Neuronal stem cell (in vitro differentiated cells): ENCODE measurements around the gene RABGGTA.

Source experiments
- DNase-seq: peaks from one replicate; pipeline ENCODE4 v3.0.0-alpha.2; 2013; ENCODE audit warnings: low spot score
- H2AFZ ChIP-seq: one replicate; pipeline ENCODE4 v1.6.1; 2013; ENCODE audit warnings: mild to moderate bottlenecking, low read length, inconsistent platforms
- H2AK5ac ChIP-seq: 2 replicates; pipeline ENCODE4 v1.6.1; 2013; ENCODE audit warnings: low read depth, mild to moderate bottlenecking, inconsistent platforms, low read length, moderate library complexity, mixed read lengths
- H2BK120ac ChIP-seq: 2 replicates; pipeline ENCODE4 v1.6.1; 2013; ENCODE audit warnings: low read depth, mild to moderate bottlenecking, inconsistent platforms, low read length, moderate library complexity, mixed read lengths
- H2BK12ac ChIP-seq: one replicate; pipeline ENCODE4 v1.6.1; 2013; ENCODE audit warnings: low read length, inconsistent platforms
- H2BK15ac ChIP-seq: 2 replicates; pipeline ENCODE4 v1.6.1; 2013; ENCODE audit warnings: mild to moderate bottlenecking, low read length, inconsistent platforms, mixed read lengths
- H2BK5ac ChIP-seq: one replicate; pipeline ENCODE4 v1.6.1; 2013; ENCODE audit warnings: inconsistent platforms, mild to moderate bottlenecking, low read length, moderate library complexity
- H3K14ac ChIP-seq: one replicate; pipeline ENCODE4 v1.6.1; 2013; ENCODE audit warnings: low read length, inconsistent platforms
- H3K18ac ChIP-seq: 2 replicates; pipeline ENCODE4 v1.6.1; 2013; ENCODE audit warnings: low read length, inconsistent platforms
- H3K23ac ChIP-seq: 2 replicates; pipeline ENCODE4 v1.6.1; 2013; ENCODE audit warnings: low read depth, mild to moderate bottlenecking, mixed read lengths, low read length, inconsistent platforms; ENCODE audit not compliant: poor library complexity
- H3K27ac ChIP-seq: replicated peaks from 3 replicates; pipeline ENCODE4 v1.5.1; 2013; ENCODE audit warnings: low read length, inconsistent platforms
- H3K27me3 ChIP-seq, 3 experiments: 2 replicates each; pipeline ENCODE4 v1.6.1; 2013; ENCODE audit warnings: low read length in 3 of 3, mild to moderate bottlenecking in 2 of 3, inconsistent platforms in 1 of 3, low read depth in 1 of 3, mixed read lengths in 1 of 3, moderate library complexity in 1 of 3; ENCODE audit not compliant: control insufficient read depth in 3 of 3, insufficient read depth in 3 of 3
- H3K36me3 ChIP-seq, 2 donors: replicated peaks in 1 of 2; 2 replicates each; pipeline ENCODE4 v1.6.1; 2013; ENCODE audit warnings: low read length in 2 of 2; ENCODE audit not compliant: control insufficient read depth in 2 of 2, insufficient read depth in 2 of 2
- H3K4ac ChIP-seq: 2 replicates; pipeline ENCODE4 v1.6.1; 2013; ENCODE audit warnings: inconsistent platforms, mild to moderate bottlenecking, low read length, moderate library complexity
- H3K4me1 ChIP-seq, 2 donors: 1 replicate in 1 of 2; 2 replicates in 1 of 2; pipeline ENCODE4 v1.6.1; 2013; ENCODE audit warnings: low read length in 2 of 2, low read depth in 1 of 2; ENCODE audit not compliant: control insufficient read depth in 2 of 2, insufficient read depth in 1 of 2
- H3K4me2 ChIP-seq: one replicate; pipeline ENCODE4 v1.6.1; 2013; ENCODE audit warnings: mild to moderate bottlenecking, low read length, inconsistent platforms; ENCODE audit not compliant: insufficient read depth, poor library complexity, severe bottlenecking
- H3K4me3 ChIP-seq, 2 donors: 2 replicates each; pipeline ENCODE4 v1.5.1; 2013; ENCODE audit warnings: low read length in 2 of 2, mild to moderate bottlenecking in 2 of 2, inconsistent platforms in 1 of 2, moderate library complexity in 1 of 2
- H3K79me1 ChIP-seq: one replicate; pipeline ENCODE4 v1.6.1; 2013; ENCODE audit warnings: low read depth, mild to moderate bottlenecking, inconsistent platforms, low read length, moderate library complexity
- H3K9ac ChIP-seq: one replicate; pipeline ENCODE4 v1.6.1; 2013; ENCODE audit warnings: mild to moderate bottlenecking, low read depth, low read length, inconsistent platforms; ENCODE audit not compliant: poor library complexity
- H3K9me3 ChIP-seq, 2 donors: replicated peaks in 1 of 2; 2 replicates each; pipeline versions ENCODE3 to v1.6.1; 2013; ENCODE audit warnings: low read length in 2 of 2, mild to moderate bottlenecking in 2 of 2, inconsistent platforms in 1 of 2, low read depth in 1 of 2, mixed read lengths in 1 of 2, moderate library complexity in 1 of 2; ENCODE audit not compliant: control insufficient read depth in 2 of 2, insufficient read depth in 1 of 2
- H4K8ac ChIP-seq: one replicate; pipeline ENCODE4 v1.6.1; 2013; ENCODE audit warnings: low read depth, mild to moderate bottlenecking, inconsistent platforms, low read length, moderate library complexity
- H4K91ac ChIP-seq: one replicate; pipeline ENCODE4 v1.6.1; 2013; ENCODE audit warnings: low read length, low read depth, mild to moderate bottlenecking, inconsistent platforms; ENCODE audit not compliant: poor library complexity
- WGBS, 2 donors: extraction: QIAGEN DNeasy Blood & Tissue Kit; methylation state at CpG; one replicate each; pipeline ENCODE4 v1.1.7; 2013; ENCODE audit warnings: missing lambda C conversion rate in 2 of 2, mixed read lengths in 1 of 2; ENCODE audit not compliant: insufficient read length in 2 of 2, insufficient replicate concordance in 1 of 2; ENCODE audit errors: extremely low coverage in 2 of 2; 5-methylcytosine and 5-hydroxymethylcytosine counted together

The RABGGTA gene

DNA sequence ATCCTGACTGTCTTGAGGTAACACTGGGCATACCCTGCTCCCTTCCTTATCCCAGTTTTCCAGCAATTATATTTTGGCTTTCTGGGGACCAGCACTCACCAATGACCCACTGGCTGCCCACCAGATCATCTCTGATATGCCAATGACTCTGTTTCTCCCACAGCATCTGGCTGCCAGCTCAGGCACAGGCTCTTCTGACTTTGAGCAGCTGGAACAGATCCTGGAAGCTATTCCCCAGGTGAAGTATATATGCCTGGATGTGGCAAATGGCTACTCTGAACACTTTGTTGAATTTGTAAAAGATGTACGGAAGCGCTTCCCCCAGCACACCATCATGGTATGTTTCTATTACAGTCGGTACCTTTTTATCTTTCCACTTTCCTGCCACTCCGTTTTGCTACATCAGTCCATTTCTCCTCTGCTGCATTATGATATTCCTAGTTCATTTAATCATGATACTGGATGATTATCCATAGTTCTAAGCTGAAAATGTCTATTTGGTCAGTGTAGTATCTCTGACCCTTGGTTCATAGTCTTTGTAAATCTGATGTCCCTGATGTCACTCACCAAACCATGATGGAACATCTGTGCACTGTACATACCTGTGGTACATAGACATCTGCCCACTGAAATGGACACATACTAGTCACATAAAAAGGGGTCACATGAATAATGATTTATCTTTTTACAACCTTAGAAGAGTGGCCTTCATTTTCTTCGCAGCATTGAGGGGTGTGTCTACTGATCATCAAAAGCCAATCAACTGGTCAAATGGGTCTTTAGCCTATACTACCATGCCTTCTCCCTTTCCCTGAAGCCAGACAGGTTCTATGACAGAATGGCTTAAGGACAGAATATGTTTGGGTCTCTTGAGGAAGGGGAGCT is 35.4 kb downstream of the RABGGTA start:
- no peak overlapping the region for H3K4me2 ChIP-seq
- H4K91ac ChIP-seq: no peak overlapping the region
- H3K79me1 ChIP-seq: peaks cover 5% of the 10 kb centered on the region
- peaks cover 9 to 10% of the 10 kb centered on the region in 2 donors for H3K4me1 ChIP-seq
- H4K8ac ChIP-seq: no peak overlapping the region
- H2BK15ac ChIP-seq: no peak overlapping the region
- H3K18ac ChIP-seq: no peak overlapping the region
- no peak overlapping the region for H3K9ac ChIP-seq
- no peaks in the 10 kb centered on the region for H3K27me3 ChIP-seq
- DNase-seq: no peak
- H3K14ac ChIP-seq: no peak overlapping the region
- no peak overlapping the region for H2BK120ac ChIP-seq
- no peak overlapping the region for H2BK5ac ChIP-seq
- H2BK12ac ChIP-seq: no peak overlapping the region
- H3K9me3 ChIP-seq: no peaks in the 10 kb centered on the region
- no peak overlapping the region for H3K4ac ChIP-seq
- H3K36me3 ChIP-seq: peaks cover 40 to 71% of the 10 kb centered on the region in 2 donors
- no peak overlapping the region for H3K4me3 ChIP-seq
- H3K27ac ChIP-seq: no peak overlapping the region
- no CpG with 5 or more reads among the region's 5 CpGs for WGBS, 2 donors
- H2AK5ac ChIP-seq: no peak overlapping the region
- H3K23ac ChIP-seq: no peak overlapping the region
- no peak overlapping the region for H2AFZ ChIP-seq

DNA sequence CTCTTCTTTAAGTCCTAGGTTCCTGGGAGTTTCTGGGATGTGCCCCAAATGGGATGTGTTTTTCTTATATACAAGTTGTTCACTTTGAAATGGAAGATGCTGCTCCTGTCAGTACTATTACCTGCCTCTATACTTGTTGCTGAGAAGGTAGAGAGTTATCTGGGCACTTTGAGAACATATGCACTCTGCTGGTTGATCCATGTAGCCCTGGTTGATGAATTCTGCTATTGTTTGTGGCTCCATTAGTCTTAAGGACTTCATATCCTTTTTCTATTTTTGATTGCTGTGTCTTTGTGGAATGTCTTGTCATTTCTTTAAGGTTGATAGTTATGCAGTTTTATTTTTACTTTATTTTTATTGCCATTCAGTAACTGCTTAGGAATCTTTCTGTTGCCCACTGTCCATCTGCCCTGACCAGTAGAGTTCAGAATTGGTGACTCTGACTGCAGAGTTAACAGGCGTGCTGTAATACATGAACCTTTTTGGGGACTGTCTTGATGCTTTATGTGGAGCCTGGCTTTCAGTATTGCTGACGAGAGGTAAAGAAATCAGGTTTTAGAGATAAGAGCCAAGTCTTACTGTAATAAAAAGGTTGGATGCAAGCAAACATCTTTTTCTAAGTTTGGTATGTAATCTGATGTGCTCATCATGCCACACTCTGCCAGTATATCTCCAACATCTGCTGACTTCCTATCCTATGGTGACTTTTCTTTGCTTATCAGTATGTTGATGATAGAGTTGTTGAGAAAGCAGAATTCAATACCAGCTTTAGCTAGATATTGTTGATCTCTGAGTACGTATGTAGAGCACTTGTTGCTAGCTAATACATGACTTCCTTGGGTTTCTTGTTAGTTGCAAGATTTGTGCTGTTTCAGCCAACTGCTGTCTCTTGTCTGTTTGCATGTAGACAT is 37.0 kb downstream of the RABGGTA start:
- DNase-seq: no peak
- Histone ChIP-seq H3K4me2 (no peak overlapping the region), H3K23ac (no peak overlapping the region), H2BK5ac (no peak overlapping the region), H2BK15ac (no peak overlapping the region), H3K27ac (no peak overlapping the region), H3K14ac (no peak overlapping the region), H3K4me1 (peaks cover 9 to 11% of the 10 kb centered on the region in 2 donors), H3K9ac (no peak overlapping the region), H2AFZ (no peak overlapping the region), H3K4me3 (no peak overlapping the region), H4K8ac (no peak overlapping the region), H3K27me3 (no peaks in the 10 kb centered on the region), H3K4ac (no peak overlapping the region), H3K18ac (no peak overlapping the region), H2AK5ac (no peak overlapping the region), H3K36me3 (peaks cover 25 to 59% of the 10 kb centered on the region in 2 donors), H2BK120ac (no peak overlapping the region), H3K79me1 (peaks cover 5% of the 10 kb centered on the region), H2BK12ac (no peak overlapping the region), H4K91ac (no peak overlapping the region), H3K9me3 (no peaks in the 10 kb centered on the region)
- WGBS, 2 donors: no CpG with 5 or more reads among the region's 3 CpGs

DNA sequence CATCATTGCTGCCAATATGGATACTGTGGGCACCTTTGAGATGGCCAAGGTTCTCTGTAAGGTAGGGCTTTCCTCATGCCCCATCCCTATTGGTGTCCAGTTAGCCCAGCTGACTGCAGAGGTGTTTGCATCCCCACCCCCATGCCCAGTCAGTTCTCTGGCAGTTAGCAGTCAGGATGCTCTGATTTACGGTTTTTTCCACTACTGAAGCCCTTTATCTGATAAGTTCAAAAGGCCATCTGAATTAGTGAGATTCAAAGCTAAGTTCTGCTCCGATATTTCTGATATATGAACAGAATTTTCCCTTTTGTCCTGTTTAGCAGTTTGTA is 37.9 kb downstream of the RABGGTA start:
- H2BK5ac ChIP-seq: no peak overlapping the region
- no peak overlapping the region for H3K9ac ChIP-seq
- H3K14ac ChIP-seq: no peak overlapping the region
- H3K23ac ChIP-seq: no peak overlapping the region
- no peak overlapping the region for H2BK120ac ChIP-seq
- no CpG with 5 or more reads among the region's 2 CpGs for WGBS, 2 donors
- H3K27me3 ChIP-seq: no peaks in the 10 kb centered on the region
- no peak overlapping the region for H3K4me2 ChIP-seq
- no peaks in the 10 kb centered on the region for H3K9me3 ChIP-seq
- H3K36me3 ChIP-seq: peaks cover 19 to 51% of the 10 kb centered on the region in 2 donors
- H2BK15ac ChIP-seq: no peak overlapping the region
- no peak overlapping the region for H3K4ac ChIP-seq
- H3K79me1 ChIP-seq: peaks cover 5% of the 10 kb centered on the region
- no peak overlapping the region for H3K18ac ChIP-seq
- H2AFZ ChIP-seq: no peak overlapping the region
- H2AK5ac ChIP-seq: no peak overlapping the region
- no peak overlapping the region for H4K91ac ChIP-seq
- H3K4me1 ChIP-seq: peaks cover 9 to 11% of the 10 kb centered on the region in 2 donors
- no peak for DNase-seq
- H4K8ac ChIP-seq: no peak overlapping the region
- H2BK12ac ChIP-seq: no peak overlapping the region
- peak overlapping the region in 1 of 2 donors; percentile 86 for H3K4me3 ChIP-seq
- H3K27ac ChIP-seq: no peak overlapping the region
